Neural cell (in vitro differentiated cells): Measurements from ENCODE around the gene CORO2A.

Experiments
- EP300 ChIP-seq: fragments of 450-650 bp; conservative IDR thresholded peaks from 2 replicates; pipeline ENCODE4 v1.6.1; 2014; ENCODE audit warnings: antibody characterized with exemption, mild to moderate bottlenecking, moderate library complexity; ENCODE audit not compliant: poor library complexity, severe bottlenecking
- EZH2 ChIP-seq: fragments of 200-600, 300-800 bp; shearing (Covaris generic), sonication (generic); IDR thresholded peaks from 2 replicates; pipeline ENCODE4 v1.6.1; 2014; ENCODE audit warnings: antibody characterized with exemption, low read length, borderline replicate concordance, mild to moderate bottlenecking; ENCODE audit not compliant: insufficient read depth, poor library complexity, severe bottlenecking
- MXI1 ChIP-seq: fragments of 450-650 bp; conservative IDR thresholded peaks from 2 replicates; pipeline ENCODE4 v1.6.1; 2014; ENCODE audit warnings: antibody characterized with exemption, mild to moderate bottlenecking; ENCODE audit not compliant: poor library complexity, severe bottlenecking
- POLR2AphosphoS5 ChIP-seq: IDR thresholded peaks from 2 replicates; pipeline ENCODE4 v1.6.1; 2012
- RAD21 ChIP-seq: fragments of 450-650 bp; conservative IDR thresholded peaks from 2 replicates; pipeline ENCODE4 v1.6.1; 2014; ENCODE audit warnings: antibody characterized with exemption, mild to moderate bottlenecking, moderate library complexity
- SMC3 ChIP-seq: fragments of 450-650 bp; conservative IDR thresholded peaks from 2 replicates; pipeline ENCODE4 v1.6.1; 2014; ENCODE audit warnings: antibody characterized with exemption, mild to moderate bottlenecking, moderate library complexity; ENCODE audit not compliant: poor library complexity
- TAF1 ChIP-seq: IDR thresholded peaks from 2 replicates; pipeline ENCODE4 v1.6.1; 2012; ENCODE audit warnings: low read depth
- TF ChIP-seq, protein P1 (sequence below): fragments of 450-650 bp; IDR thresholded peaks from 2 replicates; pipeline ENCODE4 v1.5.1; 2014; ENCODE audit warnings: antibody characterized with exemption, mild to moderate bottlenecking, moderate library complexity; ENCODE audit not compliant: poor library complexity, severe bottlenecking
- TF ChIP-seq, protein P2 (sequence below): IDR thresholded peaks from 2 replicates; pipeline ENCODE4 v1.6.1; 2012; ENCODE audit warnings: borderline replicate concordance

DNA sequence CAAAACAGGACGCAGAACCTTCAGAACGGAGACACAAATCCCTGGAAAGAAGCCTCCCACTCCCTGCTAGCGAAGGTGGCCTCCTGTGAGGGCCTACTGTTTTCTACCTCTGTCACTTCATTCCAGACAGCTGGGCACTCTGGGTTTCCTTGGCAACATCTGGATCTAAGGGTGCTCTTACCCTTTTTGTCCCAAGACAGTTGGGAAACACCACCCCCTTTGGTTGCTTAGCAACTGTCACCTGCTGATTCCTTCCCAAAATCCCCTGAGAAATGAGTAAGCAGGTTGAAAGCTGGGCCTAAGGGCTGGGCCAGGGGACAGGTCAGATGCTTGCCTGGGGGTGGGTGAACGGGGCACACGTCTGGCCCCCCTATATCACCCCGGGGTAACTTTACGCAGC lies 106.5 kb downstream of the CORO2A start:
- TF ChIP-seq TAF1 (no peak), EP300 (no peak), POLR2AphosphoS5 (no peak), RAD21 (no peak), EZH2 (no peak), SMC3 (no peak), MXI1 (no peak)
- TF ChIP-seq, protein P1, sequence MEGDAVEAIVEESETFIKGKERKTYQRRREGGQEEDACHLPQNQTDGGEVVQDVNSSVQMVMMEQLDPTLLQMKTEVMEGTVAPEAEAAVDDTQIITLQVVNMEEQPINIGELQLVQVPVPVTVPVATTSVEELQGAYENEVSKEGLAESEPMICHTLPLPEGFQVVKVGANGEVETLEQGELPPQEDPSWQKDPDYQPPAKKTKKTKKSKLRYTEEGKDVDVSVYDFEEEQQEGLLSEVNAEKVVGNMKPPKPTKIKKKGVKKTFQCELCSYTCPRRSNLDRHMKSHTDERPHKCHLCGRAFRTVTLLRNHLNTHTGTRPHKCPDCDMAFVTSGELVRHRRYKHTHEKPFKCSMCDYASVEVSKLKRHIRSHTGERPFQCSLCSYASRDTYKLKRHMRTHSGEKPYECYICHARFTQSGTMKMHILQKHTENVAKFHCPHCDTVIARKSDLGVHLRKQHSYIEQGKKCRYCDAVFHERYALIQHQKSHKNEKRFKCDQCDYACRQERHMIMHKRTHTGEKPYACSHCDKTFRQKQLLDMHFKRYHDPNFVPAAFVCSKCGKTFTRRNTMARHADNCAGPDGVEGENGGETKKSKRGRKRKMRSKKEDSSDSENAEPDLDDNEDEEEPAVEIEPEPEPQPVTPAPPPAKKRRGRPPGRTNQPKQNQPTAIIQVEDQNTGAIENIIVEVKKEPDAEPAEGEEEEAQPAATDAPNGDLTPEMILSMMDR = no peak
- TF ChIP-seq, protein P2, sequence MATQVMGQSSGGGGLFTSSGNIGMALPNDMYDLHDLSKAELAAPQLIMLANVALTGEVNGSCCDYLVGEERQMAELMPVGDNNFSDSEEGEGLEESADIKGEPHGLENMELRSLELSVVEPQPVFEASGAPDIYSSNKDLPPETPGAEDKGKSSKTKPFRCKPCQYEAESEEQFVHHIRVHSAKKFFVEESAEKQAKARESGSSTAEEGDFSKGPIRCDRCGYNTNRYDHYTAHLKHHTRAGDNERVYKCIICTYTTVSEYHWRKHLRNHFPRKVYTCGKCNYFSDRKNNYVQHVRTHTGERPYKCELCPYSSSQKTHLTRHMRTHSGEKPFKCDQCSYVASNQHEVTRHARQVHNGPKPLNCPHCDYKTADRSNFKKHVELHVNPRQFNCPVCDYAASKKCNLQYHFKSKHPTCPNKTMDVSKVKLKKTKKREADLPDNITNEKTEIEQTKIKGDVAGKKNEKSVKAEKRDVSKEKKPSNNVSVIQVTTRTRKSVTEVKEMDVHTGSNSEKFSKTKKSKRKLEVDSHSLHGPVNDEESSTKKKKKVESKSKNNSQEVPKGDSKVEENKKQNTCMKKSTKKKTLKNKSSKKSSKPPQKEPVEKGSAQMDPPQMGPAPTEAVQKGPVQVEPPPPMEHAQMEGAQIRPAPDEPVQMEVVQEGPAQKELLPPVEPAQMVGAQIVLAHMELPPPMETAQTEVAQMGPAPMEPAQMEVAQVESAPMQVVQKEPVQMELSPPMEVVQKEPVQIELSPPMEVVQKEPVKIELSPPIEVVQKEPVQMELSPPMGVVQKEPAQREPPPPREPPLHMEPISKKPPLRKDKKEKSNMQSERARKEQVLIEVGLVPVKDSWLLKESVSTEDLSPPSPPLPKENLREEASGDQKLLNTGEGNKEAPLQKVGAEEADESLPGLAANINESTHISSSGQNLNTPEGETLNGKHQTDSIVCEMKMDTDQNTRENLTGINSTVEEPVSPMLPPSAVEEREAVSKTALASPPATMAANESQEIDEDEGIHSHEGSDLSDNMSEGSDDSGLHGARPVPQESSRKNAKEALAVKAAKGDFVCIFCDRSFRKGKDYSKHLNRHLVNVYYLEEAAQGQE = no peak
